Measurements from ENCODE around the gene GRK6.
"Not testable (repeated sequence)": the region's sequence is repeated elsewhere in the genome, so short reads cannot be mapped to it uniquely, and the experiment has no call there.

The GRK6 gene

DNA sequence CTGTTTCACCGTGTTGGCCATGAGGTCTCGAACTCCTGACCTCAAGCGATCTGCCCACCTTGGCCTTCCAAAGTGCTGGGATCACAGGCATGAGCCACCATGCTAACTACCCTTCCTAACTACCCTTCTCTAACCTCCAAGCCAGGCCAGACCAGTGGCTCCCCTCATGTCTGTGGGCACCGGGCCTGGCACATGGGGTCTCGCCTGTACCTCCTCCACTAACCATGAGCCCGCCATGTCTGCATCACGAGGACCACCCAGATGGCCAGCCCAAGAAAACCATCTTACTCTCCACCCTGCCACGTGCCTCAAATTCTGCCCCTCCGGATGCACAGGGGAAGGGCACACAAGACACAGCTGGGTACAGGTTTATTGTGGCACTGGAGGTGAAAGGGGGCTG is 56.6 kb downstream of the GRK6 start:
- H3K4me3 ChIP-seq (ENCODE audit: low read depth, low read length): no peak overlapping the region

DNA sequence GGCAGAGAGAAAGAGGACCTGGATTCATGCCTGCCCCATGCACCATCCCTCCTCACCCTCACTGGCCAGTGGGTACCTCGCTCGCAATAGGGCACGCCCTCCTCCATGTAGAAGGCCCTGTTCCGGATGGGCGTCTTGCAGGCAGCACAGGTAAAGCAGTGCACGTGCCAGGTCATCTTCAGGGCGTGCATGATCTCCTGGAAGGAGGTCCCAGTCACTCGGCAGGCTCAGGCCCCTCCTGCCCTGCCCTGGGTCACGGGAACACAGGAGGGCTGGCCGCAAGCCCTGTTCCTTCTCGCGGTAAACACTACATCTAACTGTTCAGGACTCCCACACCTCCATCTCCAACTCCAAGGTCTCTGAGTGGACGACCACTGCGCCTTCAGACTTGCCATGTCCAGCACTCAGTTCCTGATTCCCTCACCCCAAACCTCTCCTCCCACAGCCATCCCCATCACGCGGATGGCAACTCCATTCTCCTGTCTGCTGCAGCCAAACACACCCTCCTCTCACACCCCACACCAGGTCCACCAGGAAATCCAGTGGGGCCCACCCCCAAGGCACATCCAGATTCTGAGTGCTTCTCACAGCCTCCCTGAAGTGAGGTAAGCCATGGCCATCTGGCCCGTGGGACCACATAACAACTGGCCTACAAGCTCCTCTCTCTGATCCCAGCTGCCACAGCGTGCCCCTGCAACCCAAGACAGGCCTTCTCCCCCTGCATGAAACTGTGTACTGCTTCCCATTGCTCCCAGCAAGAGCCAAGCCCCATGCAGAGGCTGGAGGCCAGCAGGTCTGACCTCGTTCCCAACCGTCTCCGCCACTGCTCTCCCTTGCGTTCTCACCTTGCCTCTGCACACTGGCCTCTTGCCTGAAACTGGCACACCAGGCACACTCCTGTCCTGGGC is 57.8 kb downstream of the GRK6 start:
- no peak overlapping the region for H3K4me3 ChIP-seq (ENCODE audit: low read depth, low read length)

DNA sequence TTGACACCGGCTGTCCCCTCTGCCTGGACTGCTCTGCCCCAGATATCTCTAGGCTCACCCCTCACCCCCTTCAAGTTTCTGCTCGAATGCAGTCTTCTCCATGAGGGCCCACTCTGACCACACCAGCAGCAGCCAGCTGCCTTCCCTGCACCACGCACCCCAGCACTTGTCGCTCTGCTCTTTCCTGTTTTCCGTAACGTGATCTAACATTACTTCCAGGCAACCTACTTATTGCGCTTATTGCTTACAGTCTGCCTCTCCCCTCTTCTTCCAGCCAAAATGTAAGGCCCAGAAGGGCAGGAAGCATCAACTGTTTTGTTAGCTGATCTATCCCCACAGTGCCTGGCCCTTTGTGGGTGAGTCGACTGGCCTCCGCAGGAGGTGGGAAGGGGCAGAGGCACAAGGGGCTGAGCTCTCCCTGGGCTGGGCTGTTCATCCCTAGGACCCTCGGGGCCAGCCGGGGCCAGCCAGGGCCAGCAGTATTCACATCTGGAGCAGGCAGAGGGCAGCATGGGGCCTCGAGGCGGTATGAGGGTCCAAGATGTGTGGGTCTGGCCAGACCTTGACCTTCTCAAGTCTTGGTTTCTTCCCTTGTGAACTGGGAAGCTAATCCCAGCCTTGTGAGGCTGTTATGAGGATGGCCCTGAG is 58.5 kb downstream of the GRK6 start:
- no peak overlapping the region for H3K4me3 ChIP-seq (ENCODE audit: low read depth, low read length)

DNA sequence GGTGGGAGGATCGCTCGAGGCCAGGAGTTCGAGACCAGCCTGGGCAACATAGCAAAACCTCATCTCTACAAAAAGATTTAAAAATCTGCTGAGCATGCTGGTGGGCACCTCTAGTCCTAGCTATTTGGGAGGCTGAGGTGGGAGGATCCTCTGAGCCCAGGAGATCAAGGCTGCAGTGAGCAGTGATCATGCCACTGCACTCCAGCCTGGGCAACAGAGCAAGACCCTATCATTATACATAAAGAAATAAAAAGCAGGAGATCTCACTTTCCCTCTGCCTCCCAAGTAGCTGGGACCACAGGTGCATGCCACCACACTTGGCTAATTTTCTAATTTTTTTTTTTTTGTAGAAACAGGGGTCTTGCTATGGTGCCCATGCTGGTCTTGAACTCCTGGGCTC is 59.3 kb downstream of the GRK6 start:
- not testable (repeated sequence) for H3K4me3 ChIP-seq (ENCODE audit: low read depth, low read length)

DNA sequence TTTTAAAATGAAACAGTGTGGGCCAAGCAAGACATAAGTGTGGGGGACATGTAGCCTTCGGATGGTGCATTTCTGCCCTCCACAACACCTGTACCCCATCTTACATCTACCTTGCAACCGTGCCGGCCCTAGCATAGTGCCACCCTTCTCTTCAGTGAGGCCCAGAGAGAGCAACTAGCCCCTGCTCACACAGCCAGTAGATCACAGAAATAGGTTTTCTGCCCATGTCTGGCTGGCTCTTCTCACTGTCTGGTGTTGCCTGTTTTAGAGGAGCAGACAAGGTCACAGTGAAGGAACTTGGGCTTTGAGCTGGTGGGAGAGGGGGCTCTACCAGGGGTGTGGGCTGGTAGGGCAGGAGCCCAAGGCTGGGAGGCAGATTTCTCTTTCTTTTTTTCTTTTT is 59.8 kb downstream of the GRK6 start:
- H3K4me3 ChIP-seq (ENCODE audit: low read depth, low read length): no peak overlapping the region

DNA sequence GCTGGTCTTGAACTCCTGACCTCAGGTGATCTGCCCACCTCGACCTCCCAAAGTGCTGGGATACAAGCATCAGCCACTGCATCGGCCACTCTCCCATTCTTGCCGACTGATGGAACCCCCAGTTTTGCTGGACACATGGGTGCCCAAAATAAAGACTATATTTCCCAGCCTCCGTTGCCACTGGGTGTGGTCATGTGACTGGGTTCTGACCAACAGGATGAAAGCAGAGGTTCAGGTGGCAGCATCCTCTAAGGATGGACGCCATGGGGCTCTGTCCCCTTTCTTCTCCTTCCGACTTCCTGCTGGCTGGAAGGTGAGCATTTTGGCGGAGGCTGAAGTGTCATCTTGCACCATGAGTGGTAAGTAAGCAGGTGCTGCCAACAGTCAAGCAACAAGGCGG is 60.7 kb downstream of the GRK6 start:
- H3K4me3 ChIP-seq (ENCODE audit: low read depth, low read length): no peak overlapping the region

DNA sequence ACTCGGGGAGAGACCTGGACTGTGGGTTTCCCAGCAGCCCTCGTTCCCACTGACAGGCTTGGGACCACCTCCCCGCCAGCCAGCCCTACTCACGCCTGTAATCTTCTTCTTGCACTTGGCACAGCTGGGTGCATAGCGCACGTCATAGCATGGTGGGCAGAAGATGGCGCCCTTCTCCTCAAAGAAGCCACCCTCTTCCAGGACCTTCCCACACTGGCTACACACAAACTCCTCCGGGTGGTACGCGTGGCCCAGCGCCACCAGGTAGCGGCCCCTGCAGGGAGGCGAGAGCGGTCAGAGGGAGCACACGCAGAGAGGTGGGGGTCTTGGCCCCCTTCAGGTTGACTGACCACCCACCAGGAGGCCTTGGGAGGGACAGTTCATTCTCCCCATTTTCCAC is 61.5 kb downstream of the GRK6 start:
- no peak overlapping the region for H3K4me3 ChIP-seq (ENCODE audit: low read depth, low read length)

DNA sequence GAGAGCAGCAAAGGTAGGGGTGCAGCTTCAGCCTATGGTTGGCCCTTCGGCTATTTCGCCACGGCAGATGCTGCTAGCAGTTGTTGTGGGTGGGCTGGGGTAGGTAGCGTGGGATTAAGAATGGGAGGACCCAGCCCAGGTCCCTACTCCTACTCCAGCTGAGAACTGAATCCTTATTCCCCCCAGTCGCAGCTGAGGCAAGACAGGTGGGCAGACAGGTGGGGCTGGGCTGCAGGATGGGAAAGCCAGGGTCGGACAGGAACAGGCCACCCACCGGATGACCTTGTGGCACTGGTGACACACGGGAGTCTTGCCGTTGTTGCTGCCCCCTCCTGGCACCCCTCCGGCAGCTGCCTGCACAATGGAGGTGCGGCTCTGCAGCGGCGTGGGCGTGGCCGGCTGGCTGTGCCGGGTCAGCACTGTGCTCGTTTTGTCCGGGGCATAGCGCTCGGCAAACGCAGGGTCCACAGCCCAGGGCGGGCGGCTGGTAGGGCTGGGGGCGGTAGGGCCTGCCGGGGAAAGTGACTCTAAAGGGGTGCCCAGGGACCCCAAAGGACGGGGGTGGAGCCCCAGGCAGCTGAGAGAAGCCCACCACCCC is 62.7 kb downstream of the GRK6 start:
- no peak overlapping the region for H3K4me3 ChIP-seq (ENCODE audit: low read depth, low read length)

DNA sequence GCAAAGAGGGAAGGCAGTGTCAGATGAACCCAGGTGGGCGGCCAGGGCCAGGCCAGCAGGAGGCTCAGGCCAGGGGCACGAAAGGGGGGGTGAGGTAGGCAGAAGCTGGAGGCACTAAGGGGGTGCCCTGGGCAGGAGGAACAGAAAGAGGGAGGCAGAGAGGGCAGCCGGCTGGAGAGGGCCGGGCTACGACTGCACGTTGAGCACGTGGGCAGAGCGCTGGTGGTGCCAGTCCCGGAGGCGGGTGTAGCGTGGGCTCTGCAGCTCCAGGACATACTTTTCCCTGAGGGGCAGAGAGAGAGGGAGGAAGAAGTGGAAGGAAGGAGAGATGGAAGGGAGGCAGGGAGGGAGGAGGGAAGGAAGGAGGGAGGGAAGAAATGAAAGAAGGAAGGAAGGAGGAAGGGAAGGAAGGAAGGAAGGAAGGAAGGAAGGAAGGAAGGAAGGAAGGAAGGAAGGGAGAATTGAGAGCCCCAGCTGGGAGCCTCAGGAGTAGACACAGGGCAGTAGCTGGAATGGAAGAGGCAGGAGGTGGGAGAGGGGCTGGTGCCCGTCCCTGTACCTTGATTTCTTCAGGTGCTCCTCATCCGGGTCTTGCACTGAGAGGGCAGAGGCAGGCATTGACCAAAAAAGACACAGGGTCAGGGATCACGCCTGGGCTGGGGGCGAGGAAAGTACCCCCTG is 64.0 kb downstream of the GRK6 start:
- H3K4me3 ChIP-seq (ENCODE audit: low read depth, low read length): no peak overlapping the region

DNA sequence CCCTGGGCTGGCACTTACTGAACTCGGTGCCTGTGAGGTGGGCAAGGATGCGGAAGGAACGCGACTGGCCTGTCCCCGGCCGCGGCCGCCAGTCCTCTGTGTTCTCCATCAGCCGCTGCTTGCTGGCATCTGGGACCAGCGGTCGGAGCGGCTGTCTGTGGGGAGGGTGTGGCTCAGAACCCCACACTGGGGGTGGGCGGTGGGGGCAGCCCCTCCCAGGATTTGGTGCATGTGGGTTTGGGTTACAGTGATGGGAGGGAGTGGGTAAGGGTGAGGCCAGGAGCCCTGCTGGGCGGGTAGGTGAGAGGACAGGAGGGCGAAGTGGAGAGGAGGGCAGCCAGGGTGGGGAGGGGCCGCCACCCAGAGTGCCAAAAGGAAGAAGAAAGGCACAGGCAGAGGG is 64.5 kb downstream of the GRK6 start:
- H3K4me3 ChIP-seq (ENCODE audit: low read depth, low read length): no peak overlapping the region

DNA sequence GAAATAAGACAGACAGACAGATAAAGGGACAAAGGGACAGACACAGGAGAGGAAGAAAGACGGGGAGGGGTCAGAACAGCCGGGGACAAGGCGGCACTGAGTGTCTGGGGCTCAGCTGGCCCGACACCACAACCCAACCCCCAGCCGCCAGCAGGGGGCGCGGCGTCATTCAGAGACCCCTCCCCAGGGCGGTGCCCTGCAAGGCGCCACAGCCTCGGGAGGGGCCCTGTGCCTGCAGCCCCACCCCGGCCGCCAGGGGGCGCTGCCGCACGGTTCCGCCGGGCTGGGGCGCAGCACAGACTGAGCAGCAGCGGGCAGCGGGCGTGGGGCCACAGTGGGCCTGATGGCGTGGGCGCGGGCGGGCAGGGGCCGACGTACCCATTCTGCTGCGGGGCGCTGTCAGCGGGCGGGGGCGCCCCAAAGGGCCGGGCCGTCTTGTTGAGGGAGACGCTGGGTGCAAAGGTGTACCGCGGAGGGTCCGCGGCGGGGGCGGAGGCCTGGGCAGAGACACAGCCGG is 65.0 kb downstream of the GRK6 start:
- H3K4me3 ChIP-seq (ENCODE audit: low read depth, low read length): no peak overlapping the region

DNA sequence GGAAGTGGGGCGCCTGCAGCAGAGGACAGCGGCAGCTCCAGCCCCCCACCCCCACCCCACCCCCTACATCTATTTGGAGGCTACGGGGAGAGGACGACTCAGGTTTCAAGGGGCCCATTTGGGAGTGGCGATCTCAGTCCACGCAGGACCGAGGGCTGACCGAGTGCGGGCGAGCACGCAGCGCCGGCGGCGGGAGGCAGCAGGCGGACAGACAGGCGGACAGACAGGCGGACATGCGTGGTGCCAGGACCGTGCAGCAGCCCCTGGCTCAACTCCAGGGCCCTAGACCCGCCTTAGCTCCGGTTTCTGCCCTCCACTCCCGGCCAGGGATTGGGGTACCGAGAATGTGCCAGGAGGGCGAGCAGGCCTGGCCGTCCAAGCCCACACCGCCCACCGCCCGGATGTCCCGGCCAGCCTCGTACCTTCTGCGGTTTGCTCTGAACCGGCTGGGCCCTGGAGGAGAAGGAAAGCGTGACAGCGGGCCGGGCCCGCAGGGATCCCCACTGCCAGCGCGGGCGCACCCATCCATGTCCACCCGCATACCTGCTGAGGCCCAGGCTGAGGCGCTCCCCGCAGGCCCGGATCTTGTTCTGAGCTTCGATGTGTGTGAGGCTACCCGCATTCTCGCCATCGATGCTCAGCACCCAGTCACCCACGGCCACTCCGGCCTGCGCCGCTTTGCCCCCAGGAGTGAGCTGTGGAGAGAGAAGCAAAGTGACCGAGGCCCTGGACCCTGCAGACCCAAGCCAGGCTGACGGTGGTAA is 65.7 kb downstream of the GRK6 start:
- no peak overlapping the region for H3K4me3 ChIP-seq (ENCODE audit: low read depth, low read length)

Data from iPS-11a (cell line).